HEK293 (cell line): ENCODE measurements around the gene CCN2.

Source experiments
- CTCF ChIA-PET: fragments of 350-600 bp; formaldehyde crosslinking; extraction: SDS; loops from one replicate; lab custom pipeline; 2021; ENCODE audit warnings: antibody characterized with exemption; lab: Yijun Ruan, JAX
- POLR2A ChIA-PET: fragments of 300-600 bp; formaldehyde crosslinking; extraction: SDS; loops from one replicate; lab custom pipeline; 2020; ENCODE audit warnings: antibody characterized with exemption, inconsistent platforms; lab: Yijun Ruan, JAX
- H3K27ac ChIP-seq: fragments of 200-500 bp; sonication (Bioruptor generic); 2 replicates; pipeline ENCODE4 v1.5.1; 2014; ENCODE audit warnings: low read depth, low read length, control low read depth, inconsistent platforms; ENCODE audit errors: extremely low read depth
- H3K36me3 ChIP-seq, 2 experiments: fragments of 200-500 bp in 1 of 2; sonication (Bioruptor generic) in 1 of 2; 1 replicate in 1 of 2; 2 replicates in 1 of 2; pipeline ENCODE4 v1.5.1; 2014 to 2017; ENCODE audit warnings: inconsistent platforms in 2 of 2, low read length in 2 of 2; ENCODE audit not compliant: control insufficient read depth in 2 of 2, insufficient read depth in 1 of 2
- H3K4me1 ChIP-seq: fragments of 200-500 bp; sonication (Bioruptor generic); 2 replicates; pipeline ENCODE4 v1.5.1; 2014; ENCODE audit warnings: mild to moderate bottlenecking, low read length, inconsistent platforms; ENCODE audit not compliant: control insufficient read depth, insufficient read depth
- H3K4me3 ChIP-seq: 2 replicates; pipeline ENCODE4 v1.5.1; 2011; ENCODE audit warnings: low read depth, mild to moderate bottlenecking, control low read depth, low read length, moderate library complexity
- H3K9me3 ChIP-seq: fragments of 200-500 bp; sonication (Bioruptor generic); 2 replicates; pipeline ENCODE4 v1.5.1; 2014; ENCODE audit warnings: low read depth, low read length, inconsistent platforms; ENCODE audit not compliant: control insufficient read depth, insufficient read depth
- SCRT1 ChIP-seq: fragments of 450-650 bp; formaldehyde crosslinking; IDR thresholded peaks from 2 replicates; pipeline ENCODE4 v1.5.1; 2016; ENCODE audit warnings: missing biosample characterization, missing genetic modification characterization, borderline replicate concordance
- SCRT2 ChIP-seq: fragments of 450-650 bp; formaldehyde crosslinking; IDR thresholded peaks from 2 replicates; pipeline ENCODE4 v1.5.1; 2016; ENCODE audit warnings: missing biosample characterization, missing genetic modification characterization
- SETDB1 ChIP-seq: IDR thresholded peaks from one replicate; pipeline ENCODE4 v1.6.1; 2017; ENCODE audit warnings: mild to moderate bottlenecking, low read length, moderate library complexity, mixed read lengths; ENCODE audit not compliant: insufficient read length
- ZNF148 ChIP-seq: fragments of 450-650 bp; formaldehyde crosslinking; IDR thresholded peaks from 2 replicates; pipeline ENCODE4 v1.5.0; 2017; ENCODE audit warnings: missing biosample characterization, missing genetic modification characterization, borderline replicate concordance
- ZNF311 ChIP-seq: fragments of 450-650 bp; formaldehyde crosslinking; IDR thresholded peaks from 2 replicates; pipeline ENCODE4 v1.5.1; 2017; ENCODE audit warnings: missing biosample characterization, missing genetic modification characterization, borderline replicate concordance
- ZNF549 ChIP-seq: fragments of 450-650 bp; IDR thresholded peaks from 2 replicates; pipeline ENCODE4 v1.5.1; 2018; ENCODE audit warnings: missing biosample characterization, missing genetic modification characterization, mild to moderate bottlenecking, inconsistent platforms, moderate library complexity

Gene CCN2

GRCh38 chr6:131900231-131900630 lies 50.9 kb downstream of the CCN2 start:
- CTCF ChIA-PET, result interaction anchor here (1.0 to 2.4 kb wide), 5 partner anchors 10 to 556 kb away, joined by 3 to 14 read pairs (median 12); no protein-coding TSS in a partner anchor
- Histone ChIP-seq H3K4me1 (no peaks in the 10 kb centered on the region), H3K4me3 (no peak overlapping the region), H3K9me3 (no peaks in the 10 kb centered on the region), H3K27ac (no peak overlapping the region), H3K36me3 (no peaks in the 10 kb centered on the region)
- TF ChIP-seq ZNF311 (tag by site-specific recombination), result no peak
- peak; percentile 74 for TF ChIP-seq SCRT1 (tag by site-specific recombination)
- TF ChIP-seq SCRT2 (tag by site-specific recombination), result peak; percentile 68
- POLR2A ChIA-PET, result no interaction called here

- Histone ChIP-seq H3K27ac (no peak overlapping the region), H3K9me3 (no peaks in the 10 kb centered on the region), H3K4me1 (no peaks in the 10 kb centered on the region), H3K4me3 (no peak overlapping the region), H3K36me3 (no peaks in the 10 kb centered on the region)
- ChIA-PET CTCF (interaction anchor here (1.3 to 2.4 kb wide), 2 partner anchors 11 to 203 kb away, joined by 8 to 14 read pairs; no protein-coding TSS in a partner anchor), POLR2A (no interaction called here)
- TF ChIP-seq ZNF549 (tag by site-specific recombination), result no peak
- TF ChIP-seq SETDB1, result peak; percentile 22
- TF ChIP-seq ZNF148, result no peak
Measured at GRCh38 chr6:131898718-131899117, 52.5 kb downstream of the CCN2 start.
